Pancreas (tissue), 10 donors: ENCODE results near the gene CNNM3. TPM values are rescaled to one million over a fixed set of nuclear protein-coding genes. Genes with fewer than 3 reads are reported as not detected.
"Not testable (repeated sequence)": the region's sequence is repeated elsewhere in the genome, so short reads cannot be mapped to it uniquely, and the experiment has no call there.

Source experiments
- ATAC-seq, 4 donors: fragments of 200-7000 bp; cut with Tn5 transposase; one replicate each; pipeline versions ENCODE4 v1.8.0 to v1.9.1; 2020; ENCODE audit warnings: mild to moderate bottlenecking in 4 of 4, moderate library complexity in 4 of 4
- DNase-seq, 6 donors: peaks; one replicate each; pipeline ENCODE4 v3.0.0-alpha.2; 2020
- FAIRE-seq: peaks from 2 replicates; lab custom pipeline; 2012; peaks lifted over from hg19 to GRCh38; lab: Jason Lieb, UNC
- H3K27ac ChIP-seq, 4 donors: fragments of 200-600 bp; sonication (generic); 1 replicate in 3 of 4; 2 replicates in 1 of 4; pipeline versions ENCODE4 v1.5.0 to v1.8.0; 2020
- H3K27me3 ChIP-seq, 4 donors: fragments of 200-600 bp; one replicate each; pipeline ENCODE4 v1.8.0; 2021
- H3K36me3 ChIP-seq, 3 donors: fragments of 200-600 bp; sonication (generic) in 1 of 3; one replicate each; pipeline versions ENCODE4 v1.5.0 to v1.8.0; 2020 to 2021
- H3K4me1 ChIP-seq, 3 donors: fragments of 200-600 bp; one replicate each; pipeline ENCODE4 v1.8.0; 2021
- H3K4me3 ChIP-seq, 4 donors: fragments of 200-600 bp; sonication (generic) in 2 of 4; one replicate each; pipeline versions ENCODE4 v1.5.0 to v1.8.0; 2020 to 2021
- H3K9me3 ChIP-seq, 4 donors: fragments of 200-600 bp; one replicate each; pipeline ENCODE4 v1.8.0; 2021
- WGBS, 2 donors: extraction: QIAGEN DNeasy Blood & Tissue Kit; methylation state at CpG; one replicate each; pipeline ENCODE4 v1.1.7; 2013; 5-methylcytosine and 5-hydroxymethylcytosine counted together
- intact Hi-C, 3 donors: fragments of 100-400 bp; cut with DNase I; formaldehyde crosslinking; loops; one replicate each; pipeline versions ENCODE4 v1.11.1 to v1.14.2; 2022
- polyA plus RNA-seq, 2 donors: library from polyadenylated mRNA; stranded (reverse); fragments of 200-250 nt; gene quantifications; one replicate each; pipeline ENCODE4 v1.2.3, GENCODE V29; 2013
- total RNA-seq, 6 donors: library from RNA; stranded (reverse); fragmentation: NEBNext Ultra II Directional in 4 of 6; extraction: Animal tissue kit (Norgen Biotek cat#: 25700) in 4 of 6; gene quantifications; one replicate each; pipeline versions ENCODE4 v1.2.1 to v1.2.4, GENCODE V29; 2021 to 2023
- TF ChIP-seq, protein P1 (sequence below), 4 donors: fragments of 200-600 bp; sonication (generic) in 3 of 4; IDR thresholded peaks; one replicate each; pipeline versions ENCODE4 v1.5.0 to v1.8.0; 2021; ENCODE audit warnings: antibody characterized with exemption in 4 of 4
- donor health status: healthy with polysubstance abuse.
- donor health status: DM: no; HTN: no; CAD: no; lungs with moderate emphysema.
- donor health status: DM: no; HTN: no; CAD: no.
- donor health status: control.
- donor health status: control.
- donor health status: Bipolar disorder and iron deficiency.
- donor health status: DM: yes; HTN: yes; CAD: no.
- donor health status: DM: no; HTN: no; CAD: no.
- donor health status: DM: no; HTN: no; CAD: no.
- donor health status: DM: yes; HTN: yes; CAD: no.

The CNNM3 gene
- total and polyA plus RNA-seq, 8 donors, result 13.6 to 35.1 (median 25.1) TPM

DNA sequence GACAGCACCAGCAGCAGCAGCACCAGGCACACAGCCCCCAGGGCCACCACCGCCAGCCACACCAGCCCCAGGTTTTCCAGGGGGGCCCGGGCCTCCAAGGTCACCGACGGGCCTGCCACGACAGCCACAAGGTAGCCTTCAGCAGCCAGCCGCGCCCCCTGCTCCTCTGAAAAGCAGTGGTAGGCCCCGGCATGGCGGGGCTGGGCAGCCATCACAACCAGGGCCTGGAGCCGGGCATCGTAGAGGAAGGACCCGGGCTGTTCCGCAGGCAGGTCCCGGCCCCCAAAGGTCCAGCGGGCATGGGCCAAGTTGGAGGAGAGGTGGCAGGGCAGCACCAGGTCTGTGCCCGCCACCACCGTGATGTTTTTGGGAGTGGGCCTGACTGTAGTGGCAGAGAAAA lies 45.0 kb downstream of the CNNM3 start:
- 89 to 92% methylated on average over 15 to 17 of the region's 17 CpGs for WGBS, 2 donors
- intact Hi-C loops, result loop anchor here in 2 of 3 donors (5.0 kb wide), 1 partner anchor 86 kb away; no protein-coding TSS in a partner anchor
- TF ChIP-seq, protein P1, sequence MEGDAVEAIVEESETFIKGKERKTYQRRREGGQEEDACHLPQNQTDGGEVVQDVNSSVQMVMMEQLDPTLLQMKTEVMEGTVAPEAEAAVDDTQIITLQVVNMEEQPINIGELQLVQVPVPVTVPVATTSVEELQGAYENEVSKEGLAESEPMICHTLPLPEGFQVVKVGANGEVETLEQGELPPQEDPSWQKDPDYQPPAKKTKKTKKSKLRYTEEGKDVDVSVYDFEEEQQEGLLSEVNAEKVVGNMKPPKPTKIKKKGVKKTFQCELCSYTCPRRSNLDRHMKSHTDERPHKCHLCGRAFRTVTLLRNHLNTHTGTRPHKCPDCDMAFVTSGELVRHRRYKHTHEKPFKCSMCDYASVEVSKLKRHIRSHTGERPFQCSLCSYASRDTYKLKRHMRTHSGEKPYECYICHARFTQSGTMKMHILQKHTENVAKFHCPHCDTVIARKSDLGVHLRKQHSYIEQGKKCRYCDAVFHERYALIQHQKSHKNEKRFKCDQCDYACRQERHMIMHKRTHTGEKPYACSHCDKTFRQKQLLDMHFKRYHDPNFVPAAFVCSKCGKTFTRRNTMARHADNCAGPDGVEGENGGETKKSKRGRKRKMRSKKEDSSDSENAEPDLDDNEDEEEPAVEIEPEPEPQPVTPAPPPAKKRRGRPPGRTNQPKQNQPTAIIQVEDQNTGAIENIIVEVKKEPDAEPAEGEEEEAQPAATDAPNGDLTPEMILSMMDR (IDR thresholded peaks at IDR 0.05), result no peak
- no peaks in the 10 kb centered on the region for H3K27me3 ChIP-seq
- peaks cover 0 to 5% (median 0%) of the 10 kb centered on the region in 3 donors for H3K4me1 ChIP-seq
- ATAC-seq (no peak), FAIRE-seq (no peak), DNase-seq (peak in 1 of 6 donors; percentile 84)
- H3K9me3 ChIP-seq, result no peaks in the 10 kb centered on the region
- H3K4me3 ChIP-seq, result no peak overlapping the region
- H3K36me3 ChIP-seq, result peaks cover 6 to 37% (median 19%) of the 10 kb centered on the region in 3 donors
- H3K27ac ChIP-seq, result no peak overlapping the region

DNA sequence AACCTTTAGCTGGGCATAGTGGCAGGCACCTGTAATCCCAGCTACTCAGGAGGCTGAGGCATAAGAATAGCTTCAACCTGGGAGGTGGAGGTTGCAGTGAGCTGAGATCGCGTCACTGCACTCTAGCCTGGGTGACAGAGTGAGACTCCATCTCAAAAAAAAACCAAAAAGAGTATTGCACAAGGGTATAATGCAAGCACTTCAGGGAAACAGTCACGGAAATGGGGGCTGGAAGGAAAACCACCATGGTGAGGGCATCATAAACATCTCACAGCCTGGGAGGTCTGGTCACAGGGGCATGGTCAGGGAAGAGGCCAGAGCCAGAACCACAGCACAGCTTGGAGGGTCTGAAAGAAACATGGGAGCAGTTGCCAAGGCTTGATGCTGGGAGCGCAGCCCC lies 47.0 kb downstream of the CNNM3 start:
- not testable (repeated sequence) for H3K4me3 ChIP-seq, H3K9me3 ChIP-seq, DNase-seq, ATAC-seq, H3K27me3 ChIP-seq, H3K27ac ChIP-seq, FAIRE-seq, H3K4me1 ChIP-seq
- H3K36me3 ChIP-seq, result peaks cover 6 to 37% (median 19%) of the 10 kb centered on the region in 3 donors
- intact Hi-C loops, result loop anchor here in 2 of 3 donors (5.0 kb wide), 1 partner anchor 84 kb away; no protein-coding TSS in a partner anchor
- 94 to 96% methylated on average over 4 of the region's 4 CpGs for WGBS, 2 donors

DNA sequence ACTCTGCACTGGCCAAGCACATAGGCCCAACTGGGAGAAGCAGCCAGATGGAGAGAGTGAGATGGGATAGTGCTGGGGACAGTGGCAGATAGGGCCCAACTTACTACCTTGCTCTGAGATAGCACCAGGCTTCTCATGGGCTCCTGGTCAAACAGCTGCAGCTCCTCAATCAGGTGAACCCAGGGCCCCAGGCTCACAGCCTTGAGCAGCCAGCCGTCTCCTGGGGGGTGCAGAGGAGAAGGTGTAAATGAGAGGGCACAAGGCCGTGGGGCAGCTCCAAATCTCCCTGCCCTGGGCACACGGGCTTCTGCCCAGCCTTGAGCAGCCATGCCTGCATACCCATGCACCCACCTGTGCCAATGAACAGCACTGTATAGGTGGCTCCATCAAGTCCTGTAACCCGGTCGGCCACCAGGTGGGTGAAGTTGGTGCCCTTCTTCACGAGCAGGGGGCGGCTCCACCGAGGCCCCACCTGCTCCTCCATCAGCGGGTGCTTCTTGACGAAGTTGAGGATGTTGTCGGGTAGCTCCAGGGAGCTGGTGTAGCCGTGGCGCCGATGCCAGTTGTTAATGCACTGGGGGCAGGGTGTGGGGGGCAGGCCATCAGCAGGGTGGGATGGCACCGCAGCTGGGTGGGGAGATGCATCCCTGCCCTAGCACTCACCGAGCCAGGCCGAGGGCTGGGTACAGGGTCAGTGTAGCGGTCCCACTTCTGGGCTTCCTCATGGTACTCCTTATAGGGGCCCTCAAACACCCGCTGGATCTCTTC lies 47.7 kb downstream of the CNNM3 start:
- no peaks in the 10 kb centered on the region for H3K4me1 ChIP-seq
- WGBS, 2 donors, result 91 to 97% methylated on average over 17 to 19 of the region's 19 CpGs
- H3K27me3 ChIP-seq, result no peaks in the 10 kb centered on the region
- no peak overlapping the region for H3K4me3 ChIP-seq
- DNase-seq (no peak), FAIRE-seq (no peak), ATAC-seq (no peak)
- H3K36me3 ChIP-seq, result peaks cover 6 to 37% (median 19%) of the 10 kb centered on the region in 3 donors
- no peak overlapping the region for H3K27ac ChIP-seq
- intact Hi-C loops, result loop anchor here in 2 of 3 donors (5.0 kb wide), 1 partner anchor 84 kb away; no protein-coding TSS in a partner anchor
- TF ChIP-seq, protein P1 (IDR thresholded peaks at IDR 0.05), result no peak
- no peaks in the 10 kb centered on the region for H3K9me3 ChIP-seq

DNA sequence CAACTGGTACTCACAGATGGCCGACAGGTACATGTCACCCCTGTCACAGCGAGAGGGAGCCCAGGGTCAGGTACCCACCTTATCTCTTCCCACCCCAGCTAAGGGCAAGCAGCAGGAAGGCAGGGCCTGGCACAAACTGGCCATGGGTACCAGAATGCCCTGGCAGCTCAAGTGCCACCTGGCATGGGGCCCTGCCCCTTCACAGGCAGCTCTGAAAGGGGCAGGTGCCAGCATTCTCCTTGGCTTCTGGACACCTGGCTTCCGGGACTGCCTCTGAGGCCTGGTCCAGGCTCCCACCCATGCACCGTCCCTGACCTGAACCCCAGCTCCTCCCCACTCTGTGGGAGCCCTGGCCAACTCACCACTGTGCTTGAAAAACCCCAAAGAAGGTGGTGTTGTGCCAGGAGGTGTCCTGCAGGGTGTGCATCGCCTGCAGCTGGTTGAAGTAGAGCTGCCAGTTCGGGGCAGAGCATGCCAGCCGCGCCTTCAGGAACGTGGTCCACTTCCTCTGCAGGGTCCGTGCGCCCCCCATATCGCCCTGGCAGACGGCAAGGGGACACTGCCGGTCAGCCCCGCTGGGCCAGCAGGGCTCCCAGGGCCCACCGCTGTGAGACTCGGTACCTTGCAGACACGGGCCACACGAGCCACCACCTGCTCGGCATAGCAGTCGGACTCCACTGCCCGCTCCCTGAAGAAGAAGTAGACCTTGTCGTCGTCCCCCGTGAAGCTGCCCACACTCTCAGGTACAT lies 48.4 kb downstream of the CNNM3 start:
- DNase-seq, result no peak
- no peak overlapping the region for H3K4me3 ChIP-seq
- ATAC-seq, result no peak
- peaks cover 6 to 37% (median 19%) of the 10 kb centered on the region in 3 donors for H3K36me3 ChIP-seq
- no peaks in the 10 kb centered on the region for H3K4me1 ChIP-seq
- intact Hi-C loops, result loop anchor here in 2 of 3 donors (5.0 kb wide), 1 partner anchor 83 kb away; no protein-coding TSS in a partner anchor
- TF ChIP-seq, protein P1 (IDR thresholded peaks at IDR 0.05), result no peak
- WGBS, 2 donors, result 84 to 87% methylated on average over 25 of the region's 25 CpGs
- no peak for FAIRE-seq
- no peaks in the 10 kb centered on the region for H3K27me3 ChIP-seq
- H3K9me3 ChIP-seq, result no peaks in the 10 kb centered on the region
- H3K27ac ChIP-seq, result no peak overlapping the region

DNA sequence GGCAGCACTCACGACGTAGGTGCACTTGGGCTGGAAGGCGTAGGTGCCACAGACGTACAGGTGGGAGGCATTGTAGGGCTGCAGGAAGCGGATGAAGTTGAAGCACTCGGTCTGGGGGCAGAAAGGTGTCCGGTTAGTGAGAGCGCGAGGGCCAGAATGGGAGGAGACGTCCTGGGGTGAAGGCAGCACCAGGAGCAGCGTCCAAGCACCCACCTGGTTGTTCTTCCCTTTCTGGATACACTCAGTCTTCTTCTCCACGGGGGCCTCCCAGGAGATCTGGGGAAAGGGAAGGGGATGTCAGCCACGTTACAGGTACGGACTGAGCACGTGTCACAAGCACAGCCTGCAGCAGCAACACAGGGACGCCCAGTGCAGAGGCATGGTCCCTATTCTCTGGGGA lies 49.6 kb downstream of the CNNM3 start:
- Histone ChIP-seq H3K27me3 (no peaks in the 10 kb centered on the region), H3K9me3 (no peaks in the 10 kb centered on the region), H3K27ac (no peak overlapping the region), H3K4me3 (no peak overlapping the region), H3K36me3 (peaks cover 6 to 37% (median 19%) of the 10 kb centered on the region in 3 donors), H3K4me1 (no peaks in the 10 kb centered on the region)
- DNase-seq (no peak), ATAC-seq (no peak), FAIRE-seq (no peak)
- intact Hi-C loops, result no loop called here
- TF ChIP-seq, protein P1 (IDR thresholded peaks at IDR 0.05), result no peak
- 85 to 93% methylated on average over 15 to 16 of the region's 16 CpGs for WGBS, 2 donors
